ENCODE results near the gene ZBED1.

ZBED1 gene

GRCh38 chrX:2451501-2452316, 49.1 kb downstream of the ZBED1 start:
- TF ChIP-seq POLR2AphosphoS5 (IDR thresholded peaks at IDR 0.05; ENCODE audit: low read depth) (no peak), GABPA (IDR thresholded peaks at IDR 0.05; ENCODE audit: low read depth) (no peak), SPI1 (IDR thresholded peaks at IDR 0.05; ENCODE audit: borderline replicate concordance, low read depth) (no peak), REST (IDR thresholded peaks at IDR 0.05; ENCODE audit: insufficient replicate concordance, low read depth) (no peak), CTCF (IDR thresholded peaks at IDR 0.05; ENCODE audit: insufficient read depth, low read length) (no peak)
- no peak overlapping the region for H3K4me3 ChIP-seq (replicated peaks; ENCODE audit: insufficient read depth, low read length)
- no peaks in the 10 kb centered on the region for H3K27me3 ChIP-seq (ENCODE audit: insufficient read depth, poor library complexity, severe bottlenecking)
- no peak for DNase-seq (ENCODE audit: low read depth in 1 of 2, low spot score in 1 of 2)
- no peak overlapping the region for H3K27ac ChIP-seq (replicated peaks)

GRCh38 chrX:2450681-2451080, 50.1 kb downstream of the ZBED1 start:
- TF ChIP-seq REST (IDR thresholded peaks at IDR 0.05; ENCODE audit: insufficient replicate concordance, low read depth) (no peak), POLR2AphosphoS5 (IDR thresholded peaks at IDR 0.05; ENCODE audit: low read depth) (no peak), SPI1 (IDR thresholded peaks at IDR 0.05; ENCODE audit: borderline replicate concordance, low read depth) (no peak), CTCF (IDR thresholded peaks at IDR 0.05; ENCODE audit: insufficient read depth, low read length) (no peak)
- H3K27ac ChIP-seq (replicated peaks) = no peak overlapping the region
- H3K27me3 ChIP-seq (ENCODE audit: insufficient read depth, poor library complexity, severe bottlenecking) = no peaks in the 10 kb centered on the region
- DNase-seq (ENCODE audit: low read depth in 1 of 2, low spot score in 1 of 2) = no peak
- H3K4me3 ChIP-seq (replicated peaks; ENCODE audit: insufficient read depth, low read length) = no peak overlapping the region

GRCh38 chrX:2449135-2449886, 51.5 kb downstream of the ZBED1 start:
- no peaks in the 10 kb centered on the region for H3K27me3 ChIP-seq (ENCODE audit: insufficient read depth, poor library complexity, severe bottlenecking)
- DNase-seq (ENCODE audit: low read depth in 1 of 2, low spot score in 1 of 2) = no peak
- H3K4me3 ChIP-seq (replicated peaks; ENCODE audit: insufficient read depth, low read length) = no peak overlapping the region
- H3K27ac ChIP-seq (replicated peaks) = no peak overlapping the region
- TF ChIP-seq POLR2AphosphoS5 (IDR thresholded peaks at IDR 0.05; ENCODE audit: low read depth) (no peak), SPI1 (IDR thresholded peaks at IDR 0.05; ENCODE audit: borderline replicate concordance, low read depth) (no peak), REST (IDR thresholded peaks at IDR 0.05; ENCODE audit: insufficient replicate concordance, low read depth) (no peak), GABPA (IDR thresholded peaks at IDR 0.05; ENCODE audit: low read depth) (no peak), CTCF (IDR thresholded peaks at IDR 0.05; ENCODE audit: insufficient read depth, low read length) (no peak)
